OCI-LY1 (cell line): Measurements from ENCODE around the gene LAIR2.

Experiments
- EZH2 ChIP-seq: fragments of 200-600 bp; sonication (generic), shearing (Covaris generic); IDR thresholded peaks from 2 replicates; pipeline ENCODE4 v1.8.0; 2017; ENCODE audit warnings: borderline replicate concordance, mixed run types, mild to moderate bottlenecking, antibody characterized with exemption, low read length, moderate library complexity, mixed read lengths
- TF ChIP-seq, protein P1 (sequence below): fragments of 200-600 bp; sonication (generic), shearing (Covaris generic); IDR thresholded peaks from 2 replicates; pipeline ENCODE4 v1.5.1; 2017; ENCODE audit warnings: mild to moderate bottlenecking, antibody characterized with exemption, low read length, moderate library complexity, mixed read lengths

DNA sequence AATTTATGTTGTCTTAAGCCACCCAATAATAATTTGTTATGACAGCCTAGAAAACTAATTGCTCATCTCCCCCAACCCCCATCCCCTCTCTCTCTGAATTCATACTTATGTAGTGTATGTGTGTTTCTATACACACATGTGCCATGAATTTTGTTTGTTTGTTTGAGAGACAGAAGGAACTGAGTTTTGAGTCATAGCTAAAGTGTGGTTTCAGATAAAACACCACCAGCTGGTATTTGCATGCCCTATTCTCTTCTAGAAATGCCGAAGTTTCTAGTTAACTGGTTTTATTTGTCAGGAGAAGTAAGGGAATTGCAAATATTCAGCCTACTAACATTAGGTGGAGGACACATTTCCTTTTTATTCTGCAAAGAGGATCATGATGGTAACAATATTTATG is 53.6 kb downstream of the LAIR2 start:
- TF ChIP-seq, protein P1, sequence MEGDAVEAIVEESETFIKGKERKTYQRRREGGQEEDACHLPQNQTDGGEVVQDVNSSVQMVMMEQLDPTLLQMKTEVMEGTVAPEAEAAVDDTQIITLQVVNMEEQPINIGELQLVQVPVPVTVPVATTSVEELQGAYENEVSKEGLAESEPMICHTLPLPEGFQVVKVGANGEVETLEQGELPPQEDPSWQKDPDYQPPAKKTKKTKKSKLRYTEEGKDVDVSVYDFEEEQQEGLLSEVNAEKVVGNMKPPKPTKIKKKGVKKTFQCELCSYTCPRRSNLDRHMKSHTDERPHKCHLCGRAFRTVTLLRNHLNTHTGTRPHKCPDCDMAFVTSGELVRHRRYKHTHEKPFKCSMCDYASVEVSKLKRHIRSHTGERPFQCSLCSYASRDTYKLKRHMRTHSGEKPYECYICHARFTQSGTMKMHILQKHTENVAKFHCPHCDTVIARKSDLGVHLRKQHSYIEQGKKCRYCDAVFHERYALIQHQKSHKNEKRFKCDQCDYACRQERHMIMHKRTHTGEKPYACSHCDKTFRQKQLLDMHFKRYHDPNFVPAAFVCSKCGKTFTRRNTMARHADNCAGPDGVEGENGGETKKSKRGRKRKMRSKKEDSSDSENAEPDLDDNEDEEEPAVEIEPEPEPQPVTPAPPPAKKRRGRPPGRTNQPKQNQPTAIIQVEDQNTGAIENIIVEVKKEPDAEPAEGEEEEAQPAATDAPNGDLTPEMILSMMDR = no peak
- no peak for TF ChIP-seq EZH2
